Caco-2 (cell line): ENCODE results near the gene AQR. TPM values are rescaled to one million over a fixed set of nuclear protein-coding genes. Genes with fewer than 3 reads are reported as not detected.
"Not testable (repeated sequence)": the region's sequence is repeated elsewhere in the genome, so short reads cannot be mapped to it uniquely, and the experiment has no call there.

Source experiments
- BruUV-seq: library from RNA; stranded (reverse); fragments of 400-500 nt; replicated peaks from 2 replicates; lab custom pipeline; 2021; lab: Mats Ljungman, UMichigan
- CTCF ChIA-PET: fragments of 300-600 bp; sonication (Branson Sonifier 250); formaldehyde crosslinking; loops from one replicate; lab custom pipeline; 2022; ENCODE audit warnings: antibody characterized with exemption; lab: Charles Lee
- POLR2A ChIA-PET: fragments of 300-600 bp; sonication (Branson Sonifier 250); formaldehyde crosslinking; loops from one replicate; lab custom pipeline; 2022; ENCODE audit warnings: antibody characterized with exemption; lab: Charles Lee
- DNase-seq, 2 experiments: peaks; one replicate each; pipeline versions ENCODE4 v3.0.0 to v3.0.0-alpha.2; 2020 to 2022
- H3K27me3 ChIP-seq: replicated peaks from 2 replicates; pipeline ENCODE4 v1.6.0; 2011; ENCODE audit warnings: low read length; ENCODE audit not compliant: control insufficient read depth, insufficient read depth
- H3K36me3 ChIP-seq: 2 replicates; pipeline ENCODE4 v1.5.1; 2011; ENCODE audit warnings: low read length; ENCODE audit not compliant: control insufficient read depth, insufficient read depth
- H3K4me1 ChIP-seq: fragments of 250-450 bp; sonication (Bioruptor Pico); 2 replicates; pipeline ENCODE4 v1.5.1; 2020; ENCODE audit warnings: mild to moderate bottlenecking
- H3K4me3 ChIP-seq: 2 replicates; pipeline ENCODE4 v1.5.1; 2011; ENCODE audit warnings: low read depth, mild to moderate bottlenecking, control low read depth, low read length
- H3K9me3 ChIP-seq: fragments of 250-450 bp; sonication (Bioruptor Pico); 2 replicates; pipeline ENCODE4 v1.5.1; 2020; ENCODE audit warnings: mild to moderate bottlenecking, moderate library complexity
- H3K27ac Mint-ChIP-seq: one replicate; pipeline ENCODE4 v1.8.0; 2022; ENCODE audit warnings: mixed read lengths; ENCODE audit not compliant: unreplicated experiment
- H3K27me3 Mint-ChIP-seq: one replicate; pipeline ENCODE4 v1.8.0; 2022; ENCODE audit warnings: mixed read lengths; ENCODE audit not compliant: insufficient read depth, unreplicated experiment
- H3K36me3 Mint-ChIP-seq: one replicate; pipeline ENCODE4 v1.8.0; 2022; ENCODE audit warnings: mild to moderate bottlenecking, mixed read lengths; ENCODE audit not compliant: insufficient read depth, unreplicated experiment
- H3K4me1 Mint-ChIP-seq: one replicate; pipeline ENCODE4 v1.8.0; 2022; ENCODE audit warnings: low read depth, mixed read lengths; ENCODE audit not compliant: unreplicated experiment
- H3K4me3 Mint-ChIP-seq: one replicate; pipeline ENCODE4 v1.8.0; 2022; ENCODE audit warnings: mild to moderate bottlenecking, moderate library complexity, mixed read lengths; ENCODE audit not compliant: unreplicated experiment
- H3K9me3 Mint-ChIP-seq: one replicate; pipeline ENCODE4 v1.8.0; 2022; ENCODE audit warnings: mixed read lengths; ENCODE audit not compliant: unreplicated experiment
- CTCF ChIP-seq, 2 experiments: fragments of 200-600 bp in 1 of 2; IDR thresholded peaks; 1 replicate in 1 of 2; 2 replicates in 1 of 2; pipeline versions ENCODE4 v1.5.1 to v1.8.0; 2011 to 2022; ENCODE audit warnings: antibody characterized with exemption in 1 of 2, control low read depth in 1 of 2, inconsistent platforms in 1 of 2, low read depth in 1 of 2, low read length in 1 of 2, mild to moderate bottlenecking in 1 of 2, moderate library complexity in 1 of 2; ENCODE audit not compliant: insufficient read depth in 1 of 2, severe bottlenecking in 1 of 2, unreplicated experiment in 1 of 2
- intact Hi-C: fragments of 100-400 bp; cut with micrococcal nuclease; formaldehyde crosslinking; loops from one replicate; pipeline ENCODE4 v1.10.0; 2022; ENCODE audit not compliant: unreplicated experiment
- total RNA-seq: library from RNA; stranded (reverse); gene quantifications from 2 replicates; pipeline ENCODE4 v1.2.3, GENCODE V29; 2022

AQR gene
- total RNA-seq, 1 experiment from 2014 or later: 27.7 TPM

- H3K4me1 Mint-ChIP-seq: no peaks in the 10 kb centered on the region
- BruUV-seq: no TSS peak
- H3K27me3 Mint-ChIP-seq: peaks cover 8% of the 10 kb centered on the region
- peaks cover 12% of the 10 kb centered on the region for H3K9me3 Mint-ChIP-seq
- no peaks in the 10 kb centered on the region for H3K27me3 ChIP-seq
- no peak overlapping the region for H3K4me3 ChIP-seq
- POLR2A ChIA-PET: no interaction called here
- no peak for DNase-seq
- no peaks in the 10 kb centered on the region for H3K36me3 Mint-ChIP-seq
- no peaks in the 10 kb centered on the region for H3K4me1 ChIP-seq
- no peak for TF ChIP-seq CTCF (IDR thresholded peaks at IDR 0.05; ENCODE audit: insufficient read depth in 1 of 2, low read depth in 1 of 2, low read length in 1 of 2, severe bottlenecking in 1 of 2, unreplicated experiment in 1 of 2)
- intact Hi-C loops: no loop called here
- H3K4me3 Mint-ChIP-seq: no peak overlapping the region
- CTCF ChIA-PET: interaction anchor here (0.6 kb wide), 1 partner anchor 34 kb away, joined by 3 read pairs; no protein-coding TSS in a partner anchor
- no peak overlapping the region for H3K27ac Mint-ChIP-seq
- no peaks in the 10 kb centered on the region for H3K36me3 ChIP-seq
- H3K9me3 ChIP-seq: peaks cover 6% of the 10 kb centered on the region; the same call in 1 of the 2 replicates
Measured at GRCh38 chr15:34808016-34808415, 161.5 kb downstream of the AQR start.

GRCh38 chr15:34807241-34807640, 162.3 kb downstream of the AQR start:
- H3K36me3 ChIP-seq, H3K4me3 ChIP-seq, H3K27me3 Mint-ChIP-seq, H3K27me3 ChIP-seq, POLR2A ChIA-PET, H3K4me1 ChIP-seq, H3K36me3 Mint-ChIP-seq, H3K9me3 ChIP-seq, CTCF ChIA-PET, intact Hi-C loops, H3K4me3 Mint-ChIP-seq, DNase-seq, BruUV-seq, H3K27ac Mint-ChIP-seq, H3K4me1 Mint-ChIP-seq: not testable (repeated sequence)
- H3K9me3 Mint-ChIP-seq: peaks cover 12% of the 10 kb centered on the region

GRCh38 chr15:34804776-34805175, 164.8 kb downstream of the AQR start:
- TF ChIP-seq CTCF (IDR thresholded peaks at IDR 0.05; ENCODE audit: insufficient read depth in 1 of 2, low read depth in 1 of 2, low read length in 1 of 2, severe bottlenecking in 1 of 2, unreplicated experiment in 1 of 2): no peak
- Mint-ChIP-seq H3K4me3 (no peak overlapping the region), H3K36me3 (no peaks in the 10 kb centered on the region), H3K27me3 (peaks cover 7% of the 10 kb centered on the region), H3K9me3 (peaks cover 12% of the 10 kb centered on the region), H3K27ac (no peak overlapping the region), H3K4me1 (no peaks in the 10 kb centered on the region)
- Histone ChIP-seq H3K9me3 (peaks cover 6% of the 10 kb centered on the region; the same call in 1 of the 2 replicates), H3K4me3 (no peak overlapping the region), H3K36me3 (no peaks in the 10 kb centered on the region), H3K27me3 (no peaks in the 10 kb centered on the region), H3K4me1 (no peaks in the 10 kb centered on the region)
- intact Hi-C loops: no loop called here
- no TSS peak for BruUV-seq
- POLR2A ChIA-PET: no interaction called here
- no peak for DNase-seq
- CTCF ChIA-PET: no interaction called here

GRCh38 chr15:34804113-34804512, 165.4 kb downstream of the AQR start:
- Mint-ChIP-seq H3K4me3 (no peak overlapping the region), H3K9me3 (peaks cover 12% of the 10 kb centered on the region), H3K36me3 (no peaks in the 10 kb centered on the region), H3K27me3 (peaks cover 2% of the 10 kb centered on the region), H3K27ac (no peak overlapping the region), H3K4me1 (no peaks in the 10 kb centered on the region)
- intact Hi-C loops: no loop called here
- ChIA-PET POLR2A (no interaction called here), CTCF (no interaction called here)
- no peak for TF ChIP-seq CTCF (IDR thresholded peaks at IDR 0.05; ENCODE audit: insufficient read depth in 1 of 2, low read depth in 1 of 2, low read length in 1 of 2, severe bottlenecking in 1 of 2, unreplicated experiment in 1 of 2)
- Histone ChIP-seq H3K27me3 (no peaks in the 10 kb centered on the region), H3K36me3 (no peaks in the 10 kb centered on the region), H3K4me3 (no peak overlapping the region), H3K9me3 (peaks cover 6% of the 10 kb centered on the region; the same call in 1 of the 2 replicates), H3K4me1 (no peaks in the 10 kb centered on the region)
- DNase-seq: no peak
- no TSS peak for BruUV-seq
